ENCODE results near the gene NCKAP5. TPM values are rescaled to one million over a fixed set of nuclear protein-coding genes. Genes with fewer than 3 reads are reported as not detected.

NCKAP5 gene
- polyA plus RNA-seq, 1 experiment = 16.6 TPM

- H3K9me3 ChIP-seq (ENCODE audit: control insufficient read depth, insufficient read depth, low read length) = no peaks in the 10 kb centered on the region
- H3K27ac ChIP-seq (ENCODE audit: low read depth, low read length) = peak overlapping the region; percentile 65
- no peak for TF ChIP-seq CTCF (IDR thresholded peaks at IDR 0.05; ENCODE audit: low read depth, low read length)
- no peaks in the 10 kb centered on the region for H3K27me3 ChIP-seq (ENCODE audit: control insufficient read depth, insufficient read depth, low read length)
- no peak overlapping the region for H3K4me3 ChIP-seq (ENCODE audit: low read depth, low read length)
- POLR2A ChIA-PET = no interaction called here
- peak; percentile 55 for DNase-seq (ENCODE audit: low read depth, low spot score)
- CTCF ChIA-PET = no interaction called here
These were observed 230.0 kb downstream of the NCKAP5 start for GRCh38 chr2:133338224-133338623.

GRCh38 chr2:133334923-133335322, 233.3 kb downstream of the NCKAP5 start:
- POLR2A ChIA-PET = no interaction called here
- Histone ChIP-seq H3K27me3 (ENCODE audit: control insufficient read depth, insufficient read depth, low read length) (no peaks in the 10 kb centered on the region), H3K27ac (ENCODE audit: low read depth, low read length) (no peak overlapping the region), H3K9me3 (ENCODE audit: control insufficient read depth, insufficient read depth, low read length) (no peaks in the 10 kb centered on the region), H3K4me3 (ENCODE audit: low read depth, low read length) (no peak overlapping the region)
- DNase-seq (ENCODE audit: low read depth, low spot score) = no peak
- TF ChIP-seq CTCF (IDR thresholded peaks at IDR 0.05; ENCODE audit: low read depth, low read length) = no peak
- CTCF ChIA-PET = interaction anchor here (1.0 kb wide), 1 partner anchor 162 kb away, joined by 3 read pairs; no protein-coding TSS in a partner anchor

DNA sequence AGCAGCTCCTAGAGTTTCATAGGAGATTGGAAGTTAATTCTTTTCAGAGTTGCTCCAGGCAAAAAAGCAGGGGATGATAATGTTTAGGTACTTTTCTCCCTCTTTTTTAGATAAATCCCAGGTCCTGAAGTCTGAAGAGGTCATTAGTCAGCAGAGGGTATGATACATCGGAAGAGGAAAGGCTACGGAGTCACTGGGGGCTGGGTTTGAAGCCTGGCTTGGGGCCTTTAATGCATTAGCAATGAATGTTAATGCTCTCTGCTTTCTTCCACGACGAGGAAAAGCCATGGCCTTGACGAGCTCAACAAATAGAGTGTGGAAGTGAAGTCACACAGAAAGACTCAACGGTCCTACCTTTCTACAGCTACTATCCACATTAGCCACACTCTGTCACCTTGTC, 235.1 kb downstream of the NCKAP5 start:
- Histone ChIP-seq H3K9me3 (ENCODE audit: control insufficient read depth, insufficient read depth, low read length) (no peaks in the 10 kb centered on the region), H3K4me3 (ENCODE audit: low read depth, low read length) (no peak overlapping the region), H3K27me3 (ENCODE audit: control insufficient read depth, insufficient read depth, low read length) (no peaks in the 10 kb centered on the region), H3K27ac (ENCODE audit: low read depth, low read length) (peak overlapping the region; percentile 31)
- POLR2A ChIA-PET = no interaction called here
- DNase-seq (ENCODE audit: low read depth, low spot score) = no peak
- CTCF ChIA-PET = interaction anchor here (0.7 kb wide), 1 partner anchor 594 kb away, joined by 3 read pairs; no protein-coding TSS in a partner anchor
- no peak for TF ChIP-seq CTCF (IDR thresholded peaks at IDR 0.05; ENCODE audit: low read depth, low read length)

DNA sequence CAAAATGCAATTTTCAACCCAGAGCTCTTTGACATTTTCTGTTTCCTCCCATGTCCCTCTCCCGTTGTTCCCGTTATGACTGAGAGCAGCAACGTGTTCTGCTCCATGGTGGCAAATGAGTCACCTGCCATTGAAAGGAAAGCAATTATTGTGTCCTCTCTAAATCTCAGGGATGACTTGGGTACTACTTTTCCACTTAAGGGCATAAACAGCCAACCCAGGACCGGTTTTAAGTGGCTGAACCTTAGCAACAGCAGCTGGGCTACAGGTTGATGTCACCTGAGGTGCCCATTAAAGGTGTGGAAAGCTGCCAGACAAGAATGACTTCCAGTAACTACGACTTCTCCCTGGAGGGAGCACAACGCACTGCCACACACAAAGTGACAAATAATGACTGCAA, 236.8 kb downstream of the NCKAP5 start:
- POLR2A ChIA-PET = no interaction called here
- no peaks in the 10 kb centered on the region for H3K9me3 ChIP-seq (ENCODE audit: control insufficient read depth, insufficient read depth, low read length)

More for the DNA sequence above, 236.8 kb downstream of the NCKAP5 start:
- H3K27ac ChIP-seq (ENCODE audit: low read depth, low read length) = no peak overlapping the region
- no peak for DNase-seq (ENCODE audit: low read depth, low spot score)
- H3K27me3 ChIP-seq (ENCODE audit: control insufficient read depth, insufficient read depth, low read length) = no peaks in the 10 kb centered on the region
- no peak for TF ChIP-seq CTCF (IDR thresholded peaks at IDR 0.05; ENCODE audit: low read depth, low read length)
- CTCF ChIA-PET = no interaction called here
- H3K4me3 ChIP-seq (ENCODE audit: low read depth, low read length) = no peak overlapping the region

All from AG04450 (cell line).